ENCODE measurements around the gene CIROP.

CIROP gene

DNA sequence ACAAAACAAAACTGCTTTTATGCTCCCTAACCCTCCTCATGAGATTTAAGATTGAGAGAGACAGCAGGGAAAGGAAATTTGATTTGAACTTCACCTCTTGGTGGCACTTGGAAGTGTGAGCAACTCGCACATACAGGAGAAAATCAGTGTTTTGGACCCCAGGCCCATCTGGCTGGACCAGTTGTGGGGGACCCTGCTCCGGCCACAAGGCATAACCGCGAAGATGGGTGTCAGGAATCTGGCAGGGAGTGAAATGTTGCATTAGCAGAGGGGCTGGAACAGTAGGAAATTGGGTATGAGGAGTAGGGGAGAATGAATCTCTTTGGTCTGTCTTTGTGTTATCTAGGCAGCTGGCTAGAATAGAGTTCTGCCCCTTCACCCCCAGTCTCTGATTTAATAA is 1.2 kb downstream of the CIROP start:
- Histone ChIP-seq H3K4me3 (ENCODE audit: insufficient read depth, low read length, poor library complexity, severe bottlenecking) (no peak overlapping the region), H4K20me1 (ENCODE audit: low read depth, low read length) (no peaks in the 10 kb centered on the region), H3K79me2 (ENCODE audit: insufficient read depth, low read length) (no peaks in the 10 kb centered on the region), H3K4me2 (ENCODE audit: low read depth, low read length, poor library complexity, severe bottlenecking) (no peak overlapping the region), H3K9me3 (ENCODE audit: insufficient read depth, low read length) (no peaks in the 10 kb centered on the region), H3K9ac (ENCODE audit: low read length) (no peak overlapping the region), H3F3A (ENCODE audit: insufficient read depth) (no peaks in the 10 kb centered on the region), H3K27ac (ENCODE audit: low read depth, low read length) (no peak overlapping the region), H3K27me3 (ENCODE audit: low read length) (no peaks in the 10 kb centered on the region), H3K9me2 (replicated peaks; ENCODE audit: insufficient read depth, low read length) (no peaks in the 10 kb centered on the region), H3K36me3 (ENCODE audit: low read length) (no peaks in the 10 kb centered on the region), H2AFZ (ENCODE audit: low read depth, low read length, severe bottlenecking) (no peak overlapping the region)
- no peak for TF ChIP-seq EZH2phosphoT487 (conservative IDR thresholded peaks at IDR 0.05; ENCODE audit: low read length)
- TF ChIP-seq, protein P1, sequence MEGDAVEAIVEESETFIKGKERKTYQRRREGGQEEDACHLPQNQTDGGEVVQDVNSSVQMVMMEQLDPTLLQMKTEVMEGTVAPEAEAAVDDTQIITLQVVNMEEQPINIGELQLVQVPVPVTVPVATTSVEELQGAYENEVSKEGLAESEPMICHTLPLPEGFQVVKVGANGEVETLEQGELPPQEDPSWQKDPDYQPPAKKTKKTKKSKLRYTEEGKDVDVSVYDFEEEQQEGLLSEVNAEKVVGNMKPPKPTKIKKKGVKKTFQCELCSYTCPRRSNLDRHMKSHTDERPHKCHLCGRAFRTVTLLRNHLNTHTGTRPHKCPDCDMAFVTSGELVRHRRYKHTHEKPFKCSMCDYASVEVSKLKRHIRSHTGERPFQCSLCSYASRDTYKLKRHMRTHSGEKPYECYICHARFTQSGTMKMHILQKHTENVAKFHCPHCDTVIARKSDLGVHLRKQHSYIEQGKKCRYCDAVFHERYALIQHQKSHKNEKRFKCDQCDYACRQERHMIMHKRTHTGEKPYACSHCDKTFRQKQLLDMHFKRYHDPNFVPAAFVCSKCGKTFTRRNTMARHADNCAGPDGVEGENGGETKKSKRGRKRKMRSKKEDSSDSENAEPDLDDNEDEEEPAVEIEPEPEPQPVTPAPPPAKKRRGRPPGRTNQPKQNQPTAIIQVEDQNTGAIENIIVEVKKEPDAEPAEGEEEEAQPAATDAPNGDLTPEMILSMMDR (IDR thresholded peaks at IDR 0.05; ENCODE audit: insufficient read depth, low read length, poor library complexity, severe bottlenecking), result no peak

DNA sequence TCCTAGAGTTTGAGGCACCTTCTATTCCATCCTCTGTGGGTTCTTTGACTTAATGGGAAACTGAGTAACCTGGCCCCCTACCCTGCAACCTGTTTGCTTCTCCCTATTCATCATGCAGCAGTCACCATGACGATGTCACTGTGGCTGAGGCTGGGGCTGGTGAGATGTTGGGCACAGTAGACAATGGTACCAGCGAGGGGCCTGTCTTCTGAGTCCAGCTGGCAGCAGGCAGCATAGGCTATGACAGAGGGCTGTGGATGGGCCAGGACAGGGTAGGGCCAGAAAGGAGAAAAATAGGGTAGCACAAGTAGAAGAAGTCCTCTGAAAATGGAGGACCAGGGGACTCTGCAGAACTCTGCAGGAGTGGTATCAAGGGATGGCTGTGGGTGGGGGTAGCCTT is 2.0 kb downstream of the CIROP start:
- TF ChIP-seq, protein P1 (IDR thresholded peaks at IDR 0.05; ENCODE audit: insufficient read depth, low read length, poor library complexity, severe bottlenecking), result no peak
- TF ChIP-seq EZH2phosphoT487 (conservative IDR thresholded peaks at IDR 0.05; ENCODE audit: low read length), result no peak
- Histone ChIP-seq H3K4me2 (ENCODE audit: low read depth, low read length, poor library complexity, severe bottlenecking) (no peak overlapping the region), H3F3A (ENCODE audit: insufficient read depth) (no peaks in the 10 kb centered on the region), H3K27me3 (ENCODE audit: low read length) (no peaks in the 10 kb centered on the region), H2AFZ (ENCODE audit: low read depth, low read length, severe bottlenecking) (no peak overlapping the region), H3K36me3 (ENCODE audit: low read length) (no peaks in the 10 kb centered on the region), H3K9me2 (replicated peaks; ENCODE audit: insufficient read depth, low read length) (no peaks in the 10 kb centered on the region), H3K9ac (ENCODE audit: low read length) (no peak overlapping the region), H3K9me3 (ENCODE audit: insufficient read depth, low read length) (no peaks in the 10 kb centered on the region), H4K20me1 (ENCODE audit: low read depth, low read length) (no peaks in the 10 kb centered on the region), H3K79me2 (ENCODE audit: insufficient read depth, low read length) (no peaks in the 10 kb centered on the region), H3K27ac (ENCODE audit: low read depth, low read length) (no peak overlapping the region), H3K4me3 (ENCODE audit: insufficient read depth, low read length, poor library complexity, severe bottlenecking) (no peak overlapping the region)

DNA sequence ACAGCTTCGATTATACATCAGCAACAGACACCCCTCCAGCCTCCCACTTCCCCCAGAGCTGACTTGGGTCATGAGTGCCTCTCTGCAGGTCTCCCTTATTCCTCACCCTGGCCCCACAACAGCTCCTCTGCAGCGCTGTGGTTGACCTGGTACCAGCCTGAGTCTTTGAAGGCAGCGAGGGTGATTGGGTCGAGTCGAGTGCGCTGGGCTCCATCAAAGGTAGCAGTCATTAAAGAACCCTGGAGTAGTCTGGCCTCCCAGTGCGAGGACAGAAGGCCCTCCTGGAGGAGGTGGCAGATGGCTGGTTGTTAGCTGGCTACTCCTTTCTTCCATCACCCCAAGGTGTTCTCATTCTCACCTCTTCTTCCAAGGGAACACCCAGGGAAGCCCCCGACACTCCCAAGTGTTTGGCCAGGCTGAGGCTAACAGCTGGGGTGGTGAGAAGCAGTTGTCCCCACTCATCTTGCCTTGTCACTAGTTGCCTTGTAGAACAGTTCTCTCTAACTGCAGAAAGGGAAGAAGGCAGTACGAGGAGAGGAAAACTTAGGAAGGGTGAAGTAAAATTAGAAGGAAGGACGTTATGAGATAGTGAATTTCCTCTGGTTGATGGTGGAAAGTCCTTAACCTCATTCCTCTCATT is 2.7 kb downstream of the CIROP start:
- Histone ChIP-seq H2AFZ (ENCODE audit: low read depth, low read length, severe bottlenecking) (no peak overlapping the region), H3K9ac (ENCODE audit: low read length) (no peak overlapping the region), H3K9me2 (replicated peaks; ENCODE audit: insufficient read depth, low read length) (no peaks in the 10 kb centered on the region), H3K9me3 (ENCODE audit: insufficient read depth, low read length) (no peaks in the 10 kb centered on the region), H4K20me1 (ENCODE audit: low read depth, low read length) (no peaks in the 10 kb centered on the region), H3K36me3 (ENCODE audit: low read length) (no peaks in the 10 kb centered on the region), H3K4me2 (ENCODE audit: low read depth, low read length, poor library complexity, severe bottlenecking) (no peak overlapping the region), H3K27me3 (ENCODE audit: low read length) (no peaks in the 10 kb centered on the region), H3K27ac (ENCODE audit: low read depth, low read length) (no peak overlapping the region), H3F3A (ENCODE audit: insufficient read depth) (no peaks in the 10 kb centered on the region), H3K4me3 (ENCODE audit: insufficient read depth, low read length, poor library complexity, severe bottlenecking) (no peak overlapping the region), H3K79me2 (ENCODE audit: insufficient read depth, low read length) (no peaks in the 10 kb centered on the region; the same call in 1 of the 2 replicates)
- TF ChIP-seq, protein P1 (IDR thresholded peaks at IDR 0.05; ENCODE audit: insufficient read depth, low read length, poor library complexity, severe bottlenecking), result no peak
- TF ChIP-seq EZH2phosphoT487 (conservative IDR thresholded peaks at IDR 0.05; ENCODE audit: low read length), result no peak

Data from SU-DHL-6 (cell line).